HUES48 (cell line): ENCODE measurements around the gene PPIA.

ENCODE experiments used
- H3K27ac ChIP-seq: one replicate; pipeline ENCODE4 v1.7.0; 2013; ENCODE audit warnings: low read depth, low read length, inconsistent platforms
- H3K27me3 ChIP-seq: 2 replicates; pipeline ENCODE4 v1.6.1; 2013; ENCODE audit warnings: mild to moderate bottlenecking, low read length; ENCODE audit not compliant: control insufficient read depth, insufficient read depth
- H3K36me3 ChIP-seq: 2 replicates; pipeline ENCODE4 v1.6.1; 2013; ENCODE audit warnings: low read length; ENCODE audit not compliant: control insufficient read depth, insufficient read depth
- H3K4me1 ChIP-seq: 2 replicates; pipeline ENCODE4 v1.6.1; 2013; ENCODE audit warnings: mild to moderate bottlenecking, low read length; ENCODE audit not compliant: control insufficient read depth, insufficient read depth
- H3K4me3 ChIP-seq: 2 replicates; pipeline ENCODE4 v1.5.1; 2013; ENCODE audit warnings: mild to moderate bottlenecking, low read depth, low read length
- H3K9ac ChIP-seq: 2 replicates; pipeline ENCODE4 v1.6.1; 2013; ENCODE audit warnings: mild to moderate bottlenecking, low read depth, low read length, moderate library complexity
- H3K9me3 ChIP-seq: 2 replicates; pipeline ENCODE4 v1.6.1; 2013; ENCODE audit warnings: low read length; ENCODE audit not compliant: control insufficient read depth, insufficient read depth

PPIA gene

DNA sequence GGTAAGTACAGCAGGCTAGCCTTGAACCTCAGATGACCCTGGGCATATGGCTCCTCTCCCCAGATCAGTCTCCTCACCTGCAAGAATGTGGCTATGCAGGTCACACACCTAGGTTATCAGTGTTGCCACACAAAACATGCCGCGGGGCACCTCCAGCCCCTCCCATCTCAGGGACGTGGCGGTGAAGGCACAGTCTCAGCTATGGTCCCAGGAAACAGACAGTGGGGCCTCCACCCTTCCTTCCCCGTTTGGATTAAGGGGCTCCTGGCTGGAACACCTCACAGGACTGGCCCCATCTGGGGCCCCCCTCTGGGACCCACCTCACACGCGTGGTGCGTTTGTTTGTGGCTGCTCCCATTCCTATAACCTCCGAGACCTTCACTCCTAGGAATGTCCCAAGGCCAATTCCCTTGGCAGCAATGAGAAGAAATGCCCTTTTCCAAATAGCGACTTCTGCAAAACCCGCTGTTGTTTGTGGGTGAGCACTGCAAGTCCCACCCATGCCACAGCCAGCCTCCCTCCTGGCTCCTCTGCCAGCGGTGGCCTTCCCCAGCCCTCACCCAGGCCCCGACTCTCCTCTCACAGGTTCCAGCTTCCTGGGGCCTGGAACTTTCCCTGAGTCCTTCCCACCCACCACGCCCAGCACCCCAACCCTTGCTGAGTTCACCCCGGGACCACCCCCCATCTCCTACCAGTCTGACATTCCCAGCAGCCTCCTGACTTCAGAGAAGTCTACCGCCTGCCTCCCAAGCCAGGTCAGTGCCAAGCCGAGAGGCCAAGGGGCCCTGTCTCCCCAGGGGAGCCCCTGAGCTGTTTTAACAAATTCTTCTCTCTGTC, 30.7 kb upstream of the PPIA start:
- Histone ChIP-seq H3K9ac (no peak overlapping the region), H3K4me3 (no peak overlapping the region), H3K4me1 (no peaks in the 10 kb centered on the region), H3K9me3 (no peaks in the 10 kb centered on the region), H3K27me3 (no peaks in the 10 kb centered on the region), H3K27ac (no peak overlapping the region), H3K36me3 (peaks cover 70% of the 10 kb centered on the region)

- no peak overlapping the region for H3K9ac ChIP-seq
- no peaks in the 10 kb centered on the region for H3K4me1 ChIP-seq
- no peaks in the 10 kb centered on the region for H3K27me3 ChIP-seq
- no peak overlapping the region for H3K4me3 ChIP-seq
- no peaks in the 10 kb centered on the region for H3K9me3 ChIP-seq
- H3K36me3 ChIP-seq: peaks cover 64% of the 10 kb centered on the region
- H3K27ac ChIP-seq: no peak overlapping the region
Observed at GRCh38 chr7:44766416-44766801, 30.1 kb upstream of the PPIA start.

GRCh38 chr7:44767134-44767911, 29.2 kb upstream of the PPIA start:
- no peak overlapping the region for H3K27ac ChIP-seq
- H3K9me3 ChIP-seq: no peaks in the 10 kb centered on the region
- no peaks in the 10 kb centered on the region for H3K4me1 ChIP-seq
- no peak overlapping the region for H3K4me3 ChIP-seq
- peaks cover 57% of the 10 kb centered on the region for H3K36me3 ChIP-seq
- H3K9ac ChIP-seq: no peak overlapping the region
- no peaks in the 10 kb centered on the region for H3K27me3 ChIP-seq

- peaks cover 51% of the 10 kb centered on the region for H3K36me3 ChIP-seq
- no peak overlapping the region for H3K4me3 ChIP-seq
- no peaks in the 10 kb centered on the region for H3K9me3 ChIP-seq
- no peaks in the 10 kb centered on the region for H3K4me1 ChIP-seq
- H3K27ac ChIP-seq: no peak overlapping the region
- no peaks in the 10 kb centered on the region for H3K27me3 ChIP-seq
- H3K9ac ChIP-seq: no peak overlapping the region
Observed at GRCh38 chr7:44767912-44768627, 28.4 kb upstream of the PPIA start.

DNA sequence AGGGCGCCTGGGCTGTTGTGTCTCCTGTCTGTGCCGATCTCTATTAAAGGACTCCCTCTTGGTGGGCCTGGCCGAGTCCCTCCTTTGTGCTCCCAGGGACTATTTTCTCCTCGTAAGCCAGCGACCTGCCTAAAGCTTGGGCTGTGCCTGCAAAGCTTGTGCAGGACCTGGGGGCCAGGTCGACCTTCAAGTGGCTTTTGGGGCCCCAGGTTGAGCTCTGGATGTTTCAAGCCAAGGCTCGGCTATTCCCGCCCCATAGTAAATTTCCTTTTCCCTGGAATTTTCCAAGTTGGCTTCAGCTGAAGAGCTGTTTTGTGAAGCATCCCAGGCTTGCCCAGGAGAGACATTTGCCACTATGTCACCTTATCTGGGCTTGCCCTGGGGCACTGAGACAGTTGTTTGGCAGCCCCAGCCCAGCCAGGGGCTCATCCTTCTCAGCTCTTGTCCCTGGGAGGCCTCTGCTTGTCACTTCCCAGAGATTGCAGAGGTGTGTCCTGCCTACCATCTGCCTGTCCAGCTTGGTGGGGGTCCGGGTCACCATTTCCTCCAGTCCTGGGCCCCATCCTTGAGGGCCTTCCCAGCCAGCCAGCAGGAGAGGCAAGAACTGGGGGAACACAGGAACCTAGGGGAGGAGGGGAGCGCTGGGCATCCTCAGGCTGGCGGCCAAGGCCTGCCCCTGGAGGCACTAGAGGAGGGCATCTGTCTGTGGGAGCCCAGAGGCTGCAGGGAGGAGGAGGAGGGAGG, 27.7 kb upstream of the PPIA start:
- H3K36me3 ChIP-seq: peaks cover 44% of the 10 kb centered on the region
- no peak overlapping the region for H3K27ac ChIP-seq
- H3K4me3 ChIP-seq: no peak overlapping the region
- no peaks in the 10 kb centered on the region for H3K27me3 ChIP-seq
- H3K9ac ChIP-seq: no peak overlapping the region
- no peaks in the 10 kb centered on the region for H3K4me1 ChIP-seq
- H3K9me3 ChIP-seq: no peaks in the 10 kb centered on the region

GRCh38 chr7:44769376-44769775, 27.1 kb upstream of the PPIA start:
- Histone ChIP-seq H3K36me3 (peaks cover 38% of the 10 kb centered on the region), H3K9me3 (no peaks in the 10 kb centered on the region), H3K9ac (no peak overlapping the region), H3K27ac (no peak overlapping the region), H3K4me3 (no peak overlapping the region), H3K27me3 (no peaks in the 10 kb centered on the region), H3K4me1 (no peaks in the 10 kb centered on the region)

DNA sequence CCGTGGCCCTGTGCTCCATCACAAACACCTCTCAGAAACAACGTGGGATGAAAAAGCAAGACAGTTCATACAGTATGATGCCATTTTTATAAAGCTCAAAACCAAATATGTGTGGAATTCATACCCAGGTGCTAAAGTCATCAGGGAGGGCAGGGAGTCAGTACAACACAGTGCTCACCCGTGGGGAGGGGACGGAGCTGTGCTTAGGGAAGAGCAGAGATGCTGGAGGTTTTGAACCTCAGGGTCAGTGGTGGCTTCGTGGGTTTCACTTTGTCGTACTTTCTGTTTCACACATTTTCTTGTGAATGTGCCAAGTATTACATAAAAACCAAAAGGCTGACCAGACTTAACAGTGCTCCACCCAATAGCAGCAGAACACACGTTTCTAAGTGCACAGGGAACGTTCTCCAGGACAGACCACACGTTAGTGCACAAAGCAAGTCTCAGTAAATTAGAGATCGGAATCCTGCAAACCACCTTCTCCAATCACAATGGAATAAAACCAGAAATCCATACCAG, 26.6 kb upstream of the PPIA start:
- no peak overlapping the region for H3K27ac ChIP-seq
- H3K36me3 ChIP-seq: peaks cover 33% of the 10 kb centered on the region
- no peaks in the 10 kb centered on the region for H3K4me1 ChIP-seq

GRCh38 chr7:44771358-44771757, 25.1 kb upstream of the PPIA start:
- Histone ChIP-seq H3K4me3 (no peak overlapping the region), H3K9me3 (no peaks in the 10 kb centered on the region), H3K36me3 (peaks cover 18% of the 10 kb centered on the region), H3K27ac (no peak overlapping the region), H3K9ac (no peak overlapping the region), H3K4me1 (no peaks in the 10 kb centered on the region), H3K27me3 (no peaks in the 10 kb centered on the region)

More for the DNA sequence above, 26.6 kb upstream of the PPIA start:
- no peaks in the 10 kb centered on the region for H3K9me3 ChIP-seq
- H3K4me3 ChIP-seq: no peak overlapping the region
- no peaks in the 10 kb centered on the region for H3K27me3 ChIP-seq
- no peak overlapping the region for H3K9ac ChIP-seq

DNA sequence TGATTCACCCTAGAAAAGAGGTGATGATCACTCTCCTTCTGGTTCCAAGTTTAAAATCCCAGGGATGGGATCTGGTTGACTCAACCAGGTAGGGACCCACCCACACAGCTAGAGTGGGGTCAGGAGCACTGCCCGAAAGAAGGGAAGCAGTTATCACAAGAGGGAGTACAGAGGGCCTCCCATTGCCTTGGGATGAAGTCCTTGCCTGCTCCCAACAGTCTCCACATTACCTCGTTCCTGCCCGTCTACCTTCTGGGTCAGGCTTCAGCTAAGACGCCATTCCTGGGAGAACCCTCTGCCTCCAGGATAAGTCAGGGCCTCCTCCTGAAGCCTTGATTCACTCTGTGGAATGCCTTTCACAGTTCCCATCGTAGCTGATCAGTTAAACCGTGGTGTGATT, 24.0 kb upstream of the PPIA start:
- Histone ChIP-seq H3K9me3 (no peaks in the 10 kb centered on the region), H3K36me3 (peaks cover 7% of the 10 kb centered on the region), H3K27ac (no peak overlapping the region), H3K4me1 (no peaks in the 10 kb centered on the region), H3K4me3 (no peak overlapping the region), H3K27me3 (no peaks in the 10 kb centered on the region), H3K9ac (no peak overlapping the region)

DNA sequence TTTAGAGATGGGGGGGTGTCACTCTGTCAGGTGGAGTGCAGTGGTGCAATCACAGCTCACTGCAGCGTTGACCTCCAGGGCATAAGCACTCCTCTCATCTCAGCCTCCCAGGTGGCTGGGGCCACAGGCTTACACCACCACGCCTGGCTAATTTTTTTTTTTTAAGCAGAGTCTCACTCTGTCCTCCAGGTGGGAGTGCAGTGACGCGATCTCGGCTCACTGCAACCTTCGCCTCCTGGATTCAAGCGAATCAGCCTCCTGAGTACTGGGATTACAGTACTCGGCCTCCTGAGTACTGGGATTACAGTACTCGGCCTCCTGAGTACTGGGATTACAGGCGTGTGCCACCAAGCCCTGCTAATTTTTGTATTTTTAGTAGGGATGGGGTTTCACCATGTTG, 23.6 kb upstream of the PPIA start:
- Histone ChIP-seq H3K4me3 (no peak overlapping the region), H3K4me1 (no peaks in the 10 kb centered on the region), H3K27me3 (no peaks in the 10 kb centered on the region), H3K9me3 (no peaks in the 10 kb centered on the region), H3K36me3 (peaks cover 3% of the 10 kb centered on the region; the same call in 1 of the 2 replicates), H3K9ac (no peak overlapping the region), H3K27ac (no peak overlapping the region)
